ENCODE measurements around the gene FAM217B. TPM values are rescaled to one million over a fixed set of nuclear protein-coding genes. Genes with fewer than 3 reads are reported as not detected.
A peak's percentile ranks its signal among the peaks of the same experiment; 100 is the strongest.

Gene FAM217B
- total and polyA plus RNA-seq, 2 of the 8 experiments (the other 6 are each of a cell fraction or from before 2014, with no cell fraction given): 5.4 to 28.5 TPM

DNA sequence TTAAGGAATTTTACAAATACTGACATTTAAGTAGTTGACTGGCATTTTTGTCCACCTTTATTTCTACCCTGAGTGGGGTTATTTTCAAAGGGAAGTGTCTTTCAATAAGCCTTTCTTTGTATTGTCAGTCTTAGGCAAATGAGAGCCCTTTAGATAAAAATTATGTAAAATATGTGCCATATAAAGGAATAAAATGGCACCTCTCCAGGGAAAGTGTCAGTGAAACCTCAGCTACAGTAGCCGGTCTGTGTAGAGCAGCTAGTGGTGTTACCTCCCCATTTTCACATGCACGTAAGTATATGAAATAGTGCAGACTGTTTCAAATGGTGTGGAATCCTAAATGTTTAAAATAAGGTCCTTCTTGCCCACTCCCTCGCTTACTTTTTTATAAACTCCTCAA is 5.0 kb downstream of the FAM217B start:
- H3K4me1 ChIP-seq (replicated peaks in 1 of 4; ENCODE audit: control insufficient read depth in 3 of 4, insufficient read depth in 4 of 4, low read length in 3 of 4): peaks cover 0 to 6% (median under 1%) of the 10 kb centered on the region in 4 experiments; a peak in 3 of 7 replicates
- H3K4ac ChIP-seq (replicated peaks; ENCODE audit: insufficient read length, low read depth, low read length): no peak overlapping the region
- peaks cover 7% of the 10 kb centered on the region for H3K23me2 ChIP-seq (ENCODE audit: low read depth, low read length)
- WGBS, 2 experiments (ENCODE audit: extremely low coverage in 1 of 2, insufficient coverage in 1 of 2, insufficient read length in 1 of 2, insufficient replicate concordance in 2 of 2, low coverage in 1 of 2, low lambda C conversion rate in 2 of 2, missing lambda C conversion rate in 1 of 2): 92% methylated on average over 3 of the region's 3 CpGs; no CpG with 5 or more reads in 1 of the 2 experiments
- H4K91ac ChIP-seq (replicated peaks; ENCODE audit: insufficient read length, low read length): no peak overlapping the region
- no peak overlapping the region for H3K23ac ChIP-seq (ENCODE audit: insufficient read length)
- no peak overlapping the region for H2BK5ac ChIP-seq (ENCODE audit: low read depth, low read length)
- no peak overlapping the region for H3K9ac ChIP-seq (replicated peaks in 1 of 4; ENCODE audit: extremely low read depth in 1 of 4, low read depth in 3 of 4, low read length in 3 of 4)
- peaks cover 0 to 17% (median 4%) of the 10 kb centered on the region in 4 experiments; a peak in 3 of 8 replicates for H3K36me3 ChIP-seq (ENCODE audit: control insufficient read depth in 2 of 4, insufficient read depth in 4 of 4, low read length in 3 of 4)
- no peaks in the 10 kb centered on the region for H3K79me1 ChIP-seq (ENCODE audit: low read depth, low read length)
- ChIA-PET CTCF (ENCODE audit: partially characterized antibody) (interaction anchor here (0.8 to 4.0 kb wide), 7 partner anchors 10 to 266 kb away, joined by 3 to 23 read pairs (median 5); partner anchors contain the start of gene SYCP2), POLR2A (ENCODE audit: partially characterized antibody) (interaction anchor here (1.5 kb wide), 1 partner anchor 10 kb away, joined by 5 read pairs; no protein-coding TSS in a partner anchor)
- DNase-seq (ENCODE audit: low read depth in 1 of 2, low spot score in 2 of 2) (no peak), FAIRE-seq (no peak)
- no peak overlapping the region for H4K8ac ChIP-seq (ENCODE audit: extremely low read depth, insufficient read depth, low read length)
- H3K9me3 ChIP-seq (ENCODE audit: insufficient read depth in 2 of 2, low read depth in 1 of 2, low read length in 1 of 2): no peaks in the 10 kb centered on the region
- H2BK20ac ChIP-seq (ENCODE audit: low read length): no peak overlapping the region
- H3K27me3 ChIP-seq (replicated peaks in 1 of 4; ENCODE audit: control insufficient read depth in 3 of 4, extremely low read depth in 1 of 4, insufficient read depth in 3 of 4, low read length in 3 of 4): no peaks in the 10 kb centered on the region
- H3K14ac ChIP-seq (ENCODE audit: insufficient read length): no peak overlapping the region
- H2BK15ac ChIP-seq (ENCODE audit: low read length): no peak overlapping the region
- H2BK12ac ChIP-seq (ENCODE audit: low read depth, low read length): no peak overlapping the region
- no peak overlapping the region for H2BK120ac ChIP-seq (replicated peaks; ENCODE audit: low read depth, low read length)
- no peak overlapping the region for H3K4me3 ChIP-seq (ENCODE audit: extremely low read depth in 1 of 4, insufficient read depth in 2 of 4, low read depth in 3 of 4, low read length in 4 of 4)
- H4K20me1 ChIP-seq (replicated peaks in 1 of 2; ENCODE audit: control insufficient read depth in 1 of 2, insufficient read depth in 2 of 2, low read length in 2 of 2): peaks cover 0 to 2% of the 10 kb centered on the region in 2 experiments
- H4K5ac ChIP-seq (ENCODE audit: insufficient read length, low read depth, low read length): no peak overlapping the region
- H2AFZ ChIP-seq (ENCODE audit: low read length): no peak overlapping the region
- H3K18ac ChIP-seq (ENCODE audit: extremely low read depth, low read length): no peak overlapping the region
- H3K56ac ChIP-seq (replicated peaks; ENCODE audit: insufficient read length, low read depth, low read length): no peak overlapping the region
- 0 out of 4 replicates have a peak overlapping the region, but pooled peaks of 1 of the 2 experiments have one; percentile 17 for H3K4me2 ChIP-seq (ENCODE audit: insufficient read depth in 1 of 2, low read depth in 2 of 2, low read length in 2 of 2)
- no peak overlapping the region for H3K27ac ChIP-seq (ENCODE audit: low read depth, low read length)
- no peak overlapping the region for H2AK5ac ChIP-seq (ENCODE audit: low read depth, low read length)
- H3K79me2 ChIP-seq (ENCODE audit: control insufficient read depth in 1 of 2, insufficient read depth in 2 of 2, low read length in 2 of 2): peaks cover 0 to 9% of the 10 kb centered on the region in 2 experiments; a peak in 1 of 4 replicates
- TF ChIP-seq, protein P1, sequence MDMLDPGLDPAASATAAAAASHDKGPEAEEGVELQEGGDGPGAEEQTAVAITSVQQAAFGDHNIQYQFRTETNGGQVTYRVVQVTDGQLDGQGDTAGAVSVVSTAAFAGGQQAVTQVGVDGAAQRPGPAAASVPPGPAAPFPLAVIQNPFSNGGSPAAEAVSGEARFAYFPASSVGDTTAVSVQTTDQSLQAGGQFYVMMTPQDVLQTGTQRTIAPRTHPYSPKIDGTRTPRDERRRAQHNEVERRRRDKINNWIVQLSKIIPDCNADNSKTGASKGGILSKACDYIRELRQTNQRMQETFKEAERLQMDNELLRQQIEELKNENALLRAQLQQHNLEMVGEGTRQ (IDR thresholded peaks at IDR 0.05; ENCODE audit: low read length): no peak
- TF ChIP-seq HDAC2 (IDR thresholded peaks at IDR 0.05; ENCODE audit: borderline replicate concordance in 1 of 2, low read depth in 2 of 2, low read length in 2 of 2) (no peak), JUN (IDR thresholded peaks at IDR 0.05; ENCODE audit: low read depth, low read length) (no peak), SIRT6 (IDR thresholded peaks at IDR 0.05; ENCODE audit: low read length) (no peak), PHF8 (conservative IDR thresholded peaks at IDR 0.05; ENCODE audit: low read depth, low read length) (no peak), EZH2 (IDR thresholded peaks at IDR 0.05; ENCODE audit: low read depth, low read length, severe bottlenecking) (no peak), CHD2 (IDR thresholded peaks at IDR 0.05; ENCODE audit: low read length) (no peak)
- TF ChIP-seq, protein P2, sequence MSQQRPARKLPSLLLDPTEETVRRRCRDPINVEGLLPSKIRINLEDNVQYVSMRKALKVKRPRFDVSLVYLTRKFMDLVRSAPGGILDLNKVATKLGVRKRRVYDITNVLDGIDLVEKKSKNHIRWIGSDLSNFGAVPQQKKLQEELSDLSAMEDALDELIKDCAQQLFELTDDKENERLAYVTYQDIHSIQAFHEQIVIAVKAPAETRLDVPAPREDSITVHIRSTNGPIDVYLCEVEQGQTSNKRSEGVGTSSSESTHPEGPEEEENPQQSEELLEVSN (IDR thresholded peaks at IDR 0.05): no peak

Measured in H1 (cell line).